H9 (cell line): ENCODE data around the gene ZNF77. TPM values are rescaled to one million over a fixed set of nuclear protein-coding genes. Genes with fewer than 3 reads are reported as not detected.
"Not testable (repeated sequence)": the region's sequence is repeated elsewhere in the genome, so short reads cannot be mapped to it uniquely, and the experiment has no call there.

Experiments
- DNase-seq: peaks from one replicate; pipeline ENCODE4 v3.0.0-alpha.2; 2017
- H2AFZ ChIP-seq: one replicate; pipeline ENCODE4 v1.6.1; 2013; ENCODE audit warnings: mild to moderate bottlenecking, low read length, control low read depth, moderate library complexity
- H2AK5ac ChIP-seq: 2 replicates; pipeline ENCODE4 v1.6.1; 2013; ENCODE audit warnings: low read length, control low read depth, mixed read lengths; ENCODE audit not compliant: insufficient read length
- H2BK120ac ChIP-seq: one replicate; pipeline ENCODE4 v1.6.1; 2013; ENCODE audit warnings: low read depth, mild to moderate bottlenecking, low read length, control low read depth, inconsistent platforms; ENCODE audit not compliant: poor library complexity, severe bottlenecking
- H2BK12ac ChIP-seq: 2 replicates; pipeline ENCODE4 v1.6.1; 2013; ENCODE audit warnings: low read length, control low read depth, mixed read lengths, low read depth; ENCODE audit not compliant: insufficient read length
- H2BK15ac ChIP-seq: 2 replicates; pipeline ENCODE4 v1.6.1; 2013; ENCODE audit warnings: low read depth, low read length, control low read depth
- H2BK20ac ChIP-seq: one replicate; pipeline ENCODE4 v1.6.1; 2013; ENCODE audit warnings: low read depth, mild to moderate bottlenecking, low read length, control low read depth, inconsistent platforms; ENCODE audit not compliant: poor library complexity, severe bottlenecking
- H2BK5ac ChIP-seq: 2 replicates; pipeline ENCODE4 v1.6.1; 2013; ENCODE audit warnings: low read length, control low read depth, mixed read lengths; ENCODE audit not compliant: insufficient read length
- H3K14ac ChIP-seq: 2 replicates; pipeline ENCODE4 v1.6.1; 2013; ENCODE audit warnings: low read length, control low read depth; ENCODE audit not compliant: insufficient read depth
- H3K18ac ChIP-seq: 2 replicates; pipeline ENCODE4 v1.6.1; 2013; ENCODE audit warnings: low read depth, mild to moderate bottlenecking, mixed read lengths, low read length, control low read depth; ENCODE audit not compliant: insufficient read length
- H3K23ac ChIP-seq: 2 replicates; pipeline ENCODE4 v1.6.1; 2013; ENCODE audit warnings: low read length, control low read depth, mixed read lengths, low read depth; ENCODE audit not compliant: insufficient read length
- H3K23me2 ChIP-seq: 2 replicates; pipeline ENCODE4 v1.6.1; 2013; ENCODE audit warnings: low read depth, mild to moderate bottlenecking, mixed read lengths, low read length, control low read depth; ENCODE audit not compliant: insufficient read length, poor library complexity, severe bottlenecking
- H3K27ac ChIP-seq: 2 replicates; pipeline ENCODE4 v1.5.1; 2013; ENCODE audit warnings: low read length, control low read depth, mixed read lengths, low read depth; ENCODE audit not compliant: insufficient read length
- H3K27me3 ChIP-seq: 2 replicates; pipeline ENCODE4 v1.6.1; 2013; ENCODE audit warnings: low read length, control low read depth, inconsistent platforms; ENCODE audit not compliant: insufficient read depth
- H3K4ac ChIP-seq: 2 replicates; pipeline ENCODE4 v1.6.1; 2013; ENCODE audit warnings: low read depth, mild to moderate bottlenecking, control low read depth, inconsistent platforms, low read length, moderate library complexity
- H3K4me1 ChIP-seq: 2 replicates; pipeline ENCODE4 v1.6.1; 2013; ENCODE audit warnings: low read length, control low read depth, inconsistent platforms; ENCODE audit not compliant: insufficient read depth
- H3K4me2 ChIP-seq: 2 replicates; pipeline ENCODE4 v1.6.1; 2013; ENCODE audit warnings: low read length, control low read depth, mixed read lengths; ENCODE audit not compliant: insufficient read length, insufficient read depth
- H3K56ac ChIP-seq: 2 replicates; pipeline ENCODE4 v1.6.1; 2013; ENCODE audit warnings: low read depth, mild to moderate bottlenecking, mixed read lengths, low read length, control low read depth; ENCODE audit not compliant: insufficient read length
- H3K79me1 ChIP-seq: 2 replicates; pipeline ENCODE4 v1.6.1; 2013; ENCODE audit warnings: low read depth, mild to moderate bottlenecking, moderate library complexity, low read length, control low read depth, inconsistent platforms; ENCODE audit not compliant: insufficient read depth, poor library complexity, severe bottlenecking
- H3K79me2 ChIP-seq: 2 replicates; pipeline ENCODE4 v1.6.1; 2013; ENCODE audit warnings: low read length, control low read depth, inconsistent platforms; ENCODE audit not compliant: insufficient read depth
- H3K9ac ChIP-seq: 2 replicates; pipeline ENCODE4 v1.6.1; 2013; ENCODE audit warnings: low read length, control low read depth, mixed read lengths; ENCODE audit not compliant: insufficient read length; ENCODE audit errors: extremely low read depth
- H3K9me3 ChIP-seq: one replicate; pipeline ENCODE4 v1.6.1; 2013; ENCODE audit warnings: low read depth, low read length, inconsistent platforms; ENCODE audit not compliant: control insufficient read depth
- H3T11ph ChIP-seq: one replicate; pipeline ENCODE4 v1.6.1; 2013; ENCODE audit warnings: mild to moderate bottlenecking, low read length, control low read depth, inconsistent platforms
- H4K20me1 ChIP-seq: one replicate; pipeline ENCODE4 v1.6.1; 2013; ENCODE audit not compliant: control insufficient read depth, insufficient read length, insufficient read depth
- H4K5ac ChIP-seq: 2 replicates; pipeline ENCODE4 v1.6.1; 2013; ENCODE audit warnings: low read depth, mild to moderate bottlenecking, mixed read lengths, low read length, control low read depth; ENCODE audit not compliant: insufficient read length
- H4K8ac ChIP-seq: replicated peaks from 2 replicates; pipeline ENCODE4 v1.6.1; 2013; ENCODE audit warnings: low read length, control low read depth, mixed read lengths, low read depth; ENCODE audit not compliant: insufficient read length
- H4K91ac ChIP-seq: 2 replicates; pipeline ENCODE4 v1.6.1; 2013; ENCODE audit warnings: low read depth, mild to moderate bottlenecking, moderate library complexity, mixed read lengths, low read length, control low read depth; ENCODE audit not compliant: insufficient read length
- H3K27ac Mint-ChIP-seq, 3 experiments: 2 replicates in 2 of 3; 3 replicates in 1 of 3; pipeline ENCODE4 v1.8.0; 2020 to 2021; ENCODE audit warnings: mixed read lengths in 3 of 3, mild to moderate bottlenecking in 1 of 3, moderate library complexity in 1 of 3
- H3K27me3 Mint-ChIP-seq: 2 replicates; pipeline ENCODE4 v1.8.0; 2021; ENCODE audit warnings: low read depth, mild to moderate bottlenecking, moderate library complexity, mixed read lengths
- H3K36me3 Mint-ChIP-seq, 3 experiments: 2 replicates in 2 of 3; 3 replicates in 1 of 3; pipeline ENCODE4 v1.8.0; 2020 to 2021; ENCODE audit warnings: low read depth in 3 of 3, mixed read lengths in 3 of 3; ENCODE audit not compliant: insufficient read depth in 1 of 3
- H3K4me1 Mint-ChIP-seq, 2 experiments: 2 replicates each; pipeline ENCODE4 v1.8.0; 2020; ENCODE audit warnings: mixed read lengths in 2 of 2
- H3K4me3 Mint-ChIP-seq, 2 experiments: 2 replicates in 1 of 2; 3 replicates in 1 of 2; pipeline ENCODE4 v1.8.0; 2020 to 2021; ENCODE audit warnings: mild to moderate bottlenecking in 2 of 2, mixed read lengths in 2 of 2, moderate library complexity in 1 of 2
- H3K9me3 Mint-ChIP-seq, 2 experiments: 2 replicates in 1 of 2; 3 replicates in 1 of 2; pipeline ENCODE4 v1.8.0; 2020; ENCODE audit warnings: mild to moderate bottlenecking in 2 of 2, mixed read lengths in 2 of 2, moderate library complexity in 1 of 2
- CTCF ChIP-seq: fragments of 200-600 bp; sonication (generic); conservative IDR thresholded peaks from 3 replicates; pipeline ENCODE4 v1.8.0; 2021; ENCODE audit warnings: antibody characterized with exemption, mild to moderate bottlenecking
- WGBS: extraction: QIAGEN DNeasy Blood & Tissue Kit; methylation state at CpG from one replicate; pipeline ENCODE4 v1.1.7; 2013; ENCODE audit warnings: missing lambda C conversion rate, low lambda C conversion rate, mixed read lengths; ENCODE audit not compliant: insufficient read length; ENCODE audit errors: extremely low coverage; 5-methylcytosine and 5-hydroxymethylcytosine counted together
- total RNA-seq: library from RNA; stranded (reverse); gene quantifications from 2 replicates; pipeline ENCODE4 v1.2.1, GENCODE V29; 2021

ZNF77 gene
- total RNA-seq, 1 experiment from 2014 or later: 4.6 TPM

GRCh38 chr19:2896694-2897093 is 48.1 kb downstream of the ZNF77 start:
- Histone ChIP-seq H3K79me1 (no peaks in the 10 kb centered on the region), H3K27ac (no peak overlapping the region), H3K9ac (no peak overlapping the region), H3K23ac (no peak overlapping the region), H2AFZ (no peak overlapping the region), H2BK120ac (no peak overlapping the region), H2BK15ac (no peak overlapping the region), H2AK5ac (no peak overlapping the region), H3K56ac (no peak overlapping the region), H3K4me2 (no peak overlapping the region), H3K79me2 (0 out of 2 replicates have a peak, but pooled peaks cover under 1% of the 10 kb centered on the region), H4K20me1 (no peaks in the 10 kb centered on the region), H3K23me2 (no peaks in the 10 kb centered on the region), H4K91ac (no peak overlapping the region), H3K27me3 (no peaks in the 10 kb centered on the region), H3K4me1 (no peaks in the 10 kb centered on the region), H3T11ph (no peak overlapping the region), H3K18ac (no peak overlapping the region), H3K4ac (no peak overlapping the region), H3K14ac (no peak overlapping the region), H2BK20ac (no peak overlapping the region), H4K5ac (no peak overlapping the region), H3K9me3 (no peaks in the 10 kb centered on the region), H2BK5ac (no peak overlapping the region), H4K8ac (no peak overlapping the region), H2BK12ac (no peak overlapping the region)
- H3K4me3 Mint-ChIP-seq: no peak overlapping the region
- no CpG with 5 or more reads among the region's 8 CpGs for WGBS
- no peak overlapping the region for H3K27ac Mint-ChIP-seq
- no peak for TF ChIP-seq CTCF
- H3K27me3 Mint-ChIP-seq: peaks cover 17% of the 10 kb centered on the region
- peaks cover 26 to 40% of the 10 kb centered on the region in 2 experiments for H3K9me3 Mint-ChIP-seq
- peaks cover 2% of the 10 kb centered on the region in 2 experiments for H3K4me1 Mint-ChIP-seq
- no peak for DNase-seq
- H3K36me3 Mint-ChIP-seq: peaks cover 0 to 3% (median 2%) of the 10 kb centered on the region in 3 experiments; a peak in 3 of 7 replicates

GRCh38 chr19:2890531-2890930 is 54.2 kb downstream of the ZNF77 start:
- not testable (repeated sequence) for H4K91ac ChIP-seq, H4K8ac ChIP-seq, H3K27me3 Mint-ChIP-seq, H2AK5ac ChIP-seq, H3K4me3 Mint-ChIP-seq, H3K79me1 ChIP-seq, H3K79me2 ChIP-seq, H3K56ac ChIP-seq, H3K9me3 ChIP-seq, H4K5ac ChIP-seq, H3K4ac ChIP-seq, H3K4me2 ChIP-seq, H3K23me2 ChIP-seq, H2BK20ac ChIP-seq, H3K4me1 Mint-ChIP-seq, H3K18ac ChIP-seq, H3K27ac ChIP-seq, H3T11ph ChIP-seq, DNase-seq, H2BK12ac ChIP-seq, H2AFZ ChIP-seq, H2BK15ac ChIP-seq, H3K36me3 Mint-ChIP-seq, H3K4me1 ChIP-seq, H3K23ac ChIP-seq, H3K27ac Mint-ChIP-seq, H4K20me1 ChIP-seq, H3K14ac ChIP-seq, H2BK5ac ChIP-seq, H3K9ac ChIP-seq, H3K27me3 ChIP-seq, H2BK120ac ChIP-seq
- WGBS: no CpG with 5 or more reads among the region's 8 CpGs
- peaks cover 4 to 20% of the 10 kb centered on the region in 2 experiments for H3K9me3 Mint-ChIP-seq
